ENCODE measurements around the gene TAS2R13. TPM values are rescaled to one million over a fixed set of nuclear protein-coding genes. Genes with fewer than 3 reads are reported as not detected.

TAS2R13 gene
- total and polyA plus RNA-seq, 3 experiments from 2014 or later, result 0.26 to 0.27 TPM; not detected in 1

GRCh38 chr12:10863512-10864218 lies 45.7 kb downstream of the TAS2R13 start:
- Mint-ChIP-seq H3K4me1 (peaks cover 0 to 1% (median 0%) of the 10 kb centered on the region in 3 donors), H3K27me3 (no peaks in the 10 kb centered on the region), H3K36me3 (peaks cover 29 to 77% (median 54%) of the 10 kb centered on the region in 3 donors), H3K27ac (peak overlapping the region in 1 of 8 donors; percentile 38), H3K9me3 (peaks cover 34 to 48% (median 38%) of the 10 kb centered on the region in 5 donors), H3K4me3 (peak overlapping the region in 1 of 7 donors; percentile 23)
- POLR2A ChIA-PET, result no interaction called here
- Histone ChIP-seq H3K36me3 (ENCODE audit: insufficient read depth, low read length) (no peaks in the 10 kb centered on the region), H3K9me3 (ENCODE audit: low read length) (no peaks in the 10 kb centered on the region), H3K27ac (ENCODE audit: low read depth, low read length) (no peak overlapping the region), H3K27me3 (ENCODE audit: insufficient read depth, low read length, poor library complexity, severe bottlenecking) (no peaks in the 10 kb centered on the region), H3K4me1 (ENCODE audit: insufficient read depth, low read length) (no peaks in the 10 kb centered on the region), H3K4me3 (ENCODE audit: low read length) (no peak overlapping the region)
- CTCF ChIA-PET, result no interaction called here
- DNase-seq, result no peak

- DNase-seq, result no peak
- Mint-ChIP-seq H3K27ac (no peak overlapping the region), H3K9me3 (peaks cover 52 to 69% (median 58%) of the 10 kb centered on the region in 5 donors), H3K27me3 (no peaks in the 10 kb centered on the region), H3K4me1 (peaks cover 0 to under 1% (median 0%) of the 10 kb centered on the region in 3 donors), H3K36me3 (peaks cover 39 to 84% (median 72%) of the 10 kb centered on the region in 3 donors), H3K4me3 (no peak overlapping the region)
- Histone ChIP-seq H3K27me3 (ENCODE audit: insufficient read depth, low read length, poor library complexity, severe bottlenecking) (no peaks in the 10 kb centered on the region), H3K9me3 (ENCODE audit: low read length) (peaks cover 7% of the 10 kb centered on the region), H3K27ac (ENCODE audit: low read depth, low read length) (no peak overlapping the region), H3K4me3 (ENCODE audit: low read length) (no peak overlapping the region), H3K4me1 (ENCODE audit: insufficient read depth, low read length) (no peaks in the 10 kb centered on the region), H3K36me3 (ENCODE audit: insufficient read depth, low read length) (no peaks in the 10 kb centered on the region)
- ChIA-PET POLR2A (no interaction called here), CTCF (no interaction called here)
These were observed 48.0 kb downstream of the TAS2R13 start for GRCh38 chr12:10861366-10861765.

Other genes starting within 250 kb of the TAS2R13 start
- 1 to 10 TPM; 2.0 to 2.1 TPM for gene STYK1, start 235.5 kb downstream of the TAS2R13 start, total RNA-seq
- gene STYK1, start 235.5 kb downstream of the TAS2R13 start, polyA plus RNA-seq, result 2.1 TPM
- gene YBX3, start 186.2 kb downstream of the TAS2R13 start, total RNA-seq, result 100 to 1,000 TPM; 222 to 251 TPM
- 40.5 TPM for gene YBX3, start 186.2 kb downstream of the TAS2R13 start, polyA plus RNA-seq
- not detected for gene TAS2R7, start 106.9 kb downstream of the TAS2R13 start, total RNA-seq
- gene TAS2R7, start 106.9 kb downstream of the TAS2R13 start, polyA plus RNA-seq, result not detected
- not detected for gene TAS2R8, start 102.3 kb downstream of the TAS2R13 start, total RNA-seq
- not detected for gene TAS2R8, start 102.3 kb downstream of the TAS2R13 start, polyA plus RNA-seq
- not detected for gene TAS2R9, start 99.4 kb downstream of the TAS2R13 start, total RNA-seq
- gene TAS2R9, start 99.4 kb downstream of the TAS2R13 start, polyA plus RNA-seq, result not detected
- under 1 TPM; 0.22 to 0.28 TPM for gene TAS2R10, start 83.2 kb downstream of the TAS2R13 start, total RNA-seq
- gene TAS2R10, start 83.2 kb downstream of the TAS2R13 start, polyA plus RNA-seq, result not detected
- under 1 TPM in 1 of 2 experiments, not detected in 1; 0.70 TPM for gene PRR4, start 60.1 kb downstream of the TAS2R13 start, total RNA-seq
- 0.63 TPM for gene PRR4, start 60.1 kb downstream of the TAS2R13 start, polyA plus RNA-seq
- 1 to 10 TPM; 5.8 to 8.6 TPM for gene PRH1, start 25.3 kb downstream of the TAS2R13 start, total RNA-seq
- gene PRH1, start 25.3 kb downstream of the TAS2R13 start, polyA plus RNA-seq, result 7.3 TPM
- not detected for gene PRH2, start 19.7 kb upstream of the TAS2R13 start, total RNA-seq
- not detected for gene PRH2, start 19.7 kb upstream of the TAS2R13 start, polyA plus RNA-seq
- under 1 TPM; 0.55 to 0.95 TPM for gene TAS2R14, start 29.7 kb upstream of the TAS2R13 start, total RNA-seq
- 1.0 TPM for gene TAS2R14, start 29.7 kb upstream of the TAS2R13 start, polyA plus RNA-seq
- gene TAS2R50, start 77.3 kb upstream of the TAS2R13 start, total RNA-seq, result under 1 TPM; 0.22 to 0.47 TPM
- not detected for gene TAS2R50, start 77.3 kb upstream of the TAS2R13 start, polyA plus RNA-seq
- under 1 TPM; 0.46 to 0.75 TPM for gene TAS2R20, start 88.7 kb upstream of the TAS2R13 start, total RNA-seq
- gene TAS2R20, start 88.7 kb upstream of the TAS2R13 start, polyA plus RNA-seq, result not detected
- gene TAS2R19, start 113.1 kb upstream of the TAS2R13 start, total RNA-seq, result under 1 TPM; 0.78 to 0.88 TPM
- gene TAS2R19, start 113.1 kb upstream of the TAS2R13 start, polyA plus RNA-seq, result 0.52 TPM
- 1 to 10 TPM; 1.0 to 1.3 TPM for gene TAS2R31, start 121.8 kb upstream of the TAS2R13 start, total RNA-seq
- gene TAS2R31, start 121.8 kb upstream of the TAS2R13 start, polyA plus RNA-seq, result not detected
- under 1 TPM; 0.55 to 0.93 TPM for gene TAS2R46, start 152.7 kb upstream of the TAS2R13 start, total RNA-seq
- not detected for gene TAS2R46, start 152.7 kb upstream of the TAS2R13 start, polyA plus RNA-seq
- gene TAS2R43, start 182.8 kb upstream of the TAS2R13 start, total RNA-seq, result under 1 TPM in 1 of 2 experiments, not detected in 1; 0.42 TPM
- not detected for gene TAS2R43, start 182.8 kb upstream of the TAS2R13 start, polyA plus RNA-seq
- gene TAS2R30, start 225.1 kb upstream of the TAS2R13 start, total RNA-seq, result 1 to 10 TPM in 1 of 2 experiments, under 1 TPM in 1; 0.94 to 1.3 TPM
- not detected for gene TAS2R30, start 225.1 kb upstream of the TAS2R13 start, polyA plus RNA-seq

All from CD8-positive, alpha-beta memory T cell (primary cell).